B cell (primary cell): ENCODE measurements around the gene C21orf58.

ENCODE experiments used
- EZH2 ChIP-seq: IDR thresholded peaks from 2 replicates; pipeline ENCODE4 v1.6.1; 2012; ENCODE audit warnings: borderline replicate concordance, low read depth, mild to moderate bottlenecking, moderate library complexity, low read length; ENCODE audit not compliant: insufficient read depth, poor library complexity, severe bottlenecking
- TF ChIP-seq, protein P1 (sequence below): fragments of 200-600 bp; IDR thresholded peaks from one replicate; pipeline ENCODE4 v1.8.0; 2022; ENCODE audit warnings: antibody characterized with exemption, mild to moderate bottlenecking

DNA sequence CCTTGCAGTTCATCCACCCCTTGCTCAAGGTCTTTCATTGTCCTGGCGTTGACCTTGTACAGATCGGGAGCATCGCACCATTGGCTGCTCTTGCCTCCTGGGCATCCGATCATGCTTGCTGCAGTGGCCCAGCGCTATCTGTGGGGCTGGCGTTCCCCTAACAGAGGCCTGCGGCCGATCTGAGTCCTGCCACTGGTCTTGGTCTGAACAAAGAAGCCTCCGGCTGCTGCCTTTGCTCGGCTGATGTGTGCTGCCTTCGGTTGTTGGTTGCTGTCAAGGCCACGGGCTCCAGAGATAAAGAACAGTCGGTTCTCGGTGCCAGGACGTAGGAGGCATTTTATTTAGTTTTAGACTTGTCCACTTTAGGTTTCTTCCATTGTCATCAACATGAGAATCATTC is 39.3 kb upstream of the C21orf58 start:
- TF ChIP-seq, protein P1, sequence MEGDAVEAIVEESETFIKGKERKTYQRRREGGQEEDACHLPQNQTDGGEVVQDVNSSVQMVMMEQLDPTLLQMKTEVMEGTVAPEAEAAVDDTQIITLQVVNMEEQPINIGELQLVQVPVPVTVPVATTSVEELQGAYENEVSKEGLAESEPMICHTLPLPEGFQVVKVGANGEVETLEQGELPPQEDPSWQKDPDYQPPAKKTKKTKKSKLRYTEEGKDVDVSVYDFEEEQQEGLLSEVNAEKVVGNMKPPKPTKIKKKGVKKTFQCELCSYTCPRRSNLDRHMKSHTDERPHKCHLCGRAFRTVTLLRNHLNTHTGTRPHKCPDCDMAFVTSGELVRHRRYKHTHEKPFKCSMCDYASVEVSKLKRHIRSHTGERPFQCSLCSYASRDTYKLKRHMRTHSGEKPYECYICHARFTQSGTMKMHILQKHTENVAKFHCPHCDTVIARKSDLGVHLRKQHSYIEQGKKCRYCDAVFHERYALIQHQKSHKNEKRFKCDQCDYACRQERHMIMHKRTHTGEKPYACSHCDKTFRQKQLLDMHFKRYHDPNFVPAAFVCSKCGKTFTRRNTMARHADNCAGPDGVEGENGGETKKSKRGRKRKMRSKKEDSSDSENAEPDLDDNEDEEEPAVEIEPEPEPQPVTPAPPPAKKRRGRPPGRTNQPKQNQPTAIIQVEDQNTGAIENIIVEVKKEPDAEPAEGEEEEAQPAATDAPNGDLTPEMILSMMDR = no peak
- TF ChIP-seq EZH2 = no peak
